Activated CD4-positive, alpha-beta T cell treated with anti-CD3 and anti-CD28 coated beads for 4 hours (primary cell): ENCODE results near the gene ST3GAL4.
"Not testable (repeated sequence)": the region's sequence is repeated elsewhere in the genome, so short reads cannot be mapped to it uniquely, and the experiment has no call there.

ENCODE experiments used
- DNase-seq, 2 donors: peaks; one replicate each; pipeline ENCODE4 v3.0.0-alpha.2; 2020

ST3GAL4 gene, protein sequence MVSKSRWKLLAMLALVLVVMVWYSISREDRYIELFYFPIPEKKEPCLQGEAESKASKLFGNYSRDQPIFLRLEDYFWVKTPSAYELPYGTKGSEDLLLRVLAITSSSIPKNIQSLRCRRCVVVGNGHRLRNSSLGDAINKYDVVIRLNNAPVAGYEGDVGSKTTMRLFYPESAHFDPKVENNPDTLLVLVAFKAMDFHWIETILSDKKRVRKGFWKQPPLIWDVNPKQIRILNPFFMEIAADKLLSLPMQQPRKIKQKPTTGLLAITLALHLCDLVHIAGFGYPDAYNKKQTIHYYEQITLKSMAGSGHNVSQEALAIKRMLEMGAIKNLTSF

DNA sequence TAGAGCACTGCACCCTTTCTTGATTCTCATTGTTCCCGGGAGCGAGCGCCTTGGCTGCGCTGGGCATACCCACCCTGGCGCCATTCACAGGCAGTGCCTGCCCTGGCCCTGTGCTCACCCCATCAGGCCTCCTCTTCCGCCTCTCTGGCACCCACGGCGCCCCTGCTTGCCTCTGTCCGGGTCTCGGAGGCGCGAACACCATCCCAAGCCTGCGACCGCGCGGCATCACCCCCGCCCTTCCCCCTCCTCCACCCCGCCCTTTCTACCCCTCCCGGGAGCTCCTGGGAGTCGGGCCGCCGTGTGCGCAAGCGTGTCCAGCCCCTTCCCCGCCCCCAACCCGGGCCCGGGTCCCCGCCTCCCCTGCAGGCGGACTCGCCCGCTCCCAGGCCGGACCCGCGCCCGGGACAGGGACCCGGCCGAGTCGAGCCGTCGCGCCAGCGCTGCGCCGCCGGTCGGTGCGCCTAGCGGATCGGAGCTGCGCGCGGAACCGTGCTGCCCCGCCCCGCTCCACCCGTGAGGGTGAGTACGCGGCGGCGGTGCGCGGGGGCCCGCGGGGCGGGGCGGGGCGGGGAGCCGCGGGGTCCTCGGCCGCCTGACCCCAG is at the start of gene ST3GAL4:
Gene ST3GAL4 (plus strand): TSS at position 363 of the 602 bp plus-strand sequence. CDS start 50,470 bp downstream, outside the sequence.
- peak; percentile 66 to 70 for DNase-seq

GRCh38 chr11:126305699-126306098 is 49.8 kb upstream of the ST3GAL4 start:
- no peak for DNase-seq

GRCh38 chr11:126307706-126308105 is 47.8 kb upstream of the ST3GAL4 start:
- no peak for DNase-seq

- DNase-seq = no peak
Observed at GRCh38 chr11:126308271-126308671, 47.2 kb upstream of the ST3GAL4 start.

- not testable (repeated sequence) for DNase-seq
Observed at GRCh38 chr11:126308771-126309170, 46.7 kb upstream of the ST3GAL4 start.

DNA sequence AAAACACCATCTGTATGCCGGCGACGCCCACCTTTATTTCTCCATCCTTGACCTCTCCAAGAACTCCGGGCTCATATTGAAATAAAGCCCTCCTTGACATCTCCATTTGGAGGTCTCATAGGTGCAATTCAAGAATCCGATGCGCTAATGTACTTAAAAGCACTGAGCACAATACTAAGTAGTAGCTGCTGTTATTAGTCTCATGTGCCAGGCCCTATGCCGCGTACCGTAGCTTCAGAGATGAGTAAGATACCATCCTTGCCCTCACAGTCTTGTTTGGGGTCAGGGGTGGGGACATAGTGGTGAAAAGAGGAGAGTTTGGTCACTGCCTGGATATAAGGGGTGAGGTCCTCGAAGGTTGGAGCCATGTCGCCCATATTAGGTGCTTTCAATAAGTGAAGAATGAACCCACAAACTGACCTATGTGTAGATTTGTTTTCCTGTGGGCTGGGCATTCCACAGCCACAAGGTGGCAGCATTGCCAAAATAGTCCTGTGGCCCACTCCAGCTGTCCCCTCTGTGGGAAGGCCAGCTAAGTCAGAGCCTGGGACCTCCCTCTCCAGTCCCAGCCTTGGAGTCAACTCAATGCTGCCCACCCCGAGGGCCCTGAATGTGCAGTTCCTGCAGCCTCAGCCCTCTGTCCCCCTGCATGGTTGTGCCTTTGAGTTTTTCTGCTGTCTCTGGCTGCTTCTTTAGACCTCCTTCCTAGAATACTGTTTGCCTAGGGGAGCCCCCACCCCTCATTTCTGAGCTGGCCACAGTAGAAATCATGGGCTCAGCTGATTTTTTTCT is 45.1 kb upstream of the ST3GAL4 start:
- peak; percentile 36 to 54 for DNase-seq

DNA sequence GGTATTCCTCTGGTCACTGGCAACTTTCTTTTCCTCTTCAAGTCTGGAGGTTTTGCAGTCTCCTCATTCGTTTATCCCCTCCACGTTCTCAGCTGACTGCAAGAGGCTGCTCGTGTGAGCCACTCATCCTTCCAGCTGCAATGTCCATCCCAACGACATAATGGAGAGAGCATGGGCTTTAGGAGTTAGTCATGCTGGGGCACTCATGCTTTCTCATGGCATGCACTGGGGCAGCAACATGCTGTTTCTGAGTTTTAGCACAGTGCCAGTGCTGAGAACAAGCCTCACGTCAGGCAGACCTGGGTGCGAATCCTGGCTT is 44.5 kb upstream of the ST3GAL4 start:
- no peak for DNase-seq

GRCh38 chr11:126311401-126312291 is 43.8 kb upstream of the ST3GAL4 start:
- no peak for DNase-seq

DNA sequence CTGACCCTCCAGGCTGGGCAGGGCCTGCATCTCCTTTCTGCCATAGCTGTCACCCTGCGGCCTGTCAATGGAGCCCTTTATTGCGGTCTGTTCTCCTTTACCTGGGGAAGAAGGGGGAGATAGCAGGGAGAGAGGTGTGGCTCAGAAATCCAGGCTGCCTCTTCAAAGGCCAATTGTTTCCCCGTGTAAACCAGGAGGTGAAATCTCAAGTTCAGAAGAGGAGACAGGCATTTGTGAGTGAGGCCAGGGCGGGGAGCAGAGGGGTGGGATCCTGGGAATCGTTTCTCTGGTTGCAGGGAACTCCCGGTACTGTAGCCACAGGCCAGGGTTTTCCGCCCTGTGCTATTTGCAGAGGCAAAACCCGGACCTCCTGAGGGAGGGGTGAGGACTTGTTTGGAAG is 42.5 kb upstream of the ST3GAL4 start:
- DNase-seq = no peak

DNA sequence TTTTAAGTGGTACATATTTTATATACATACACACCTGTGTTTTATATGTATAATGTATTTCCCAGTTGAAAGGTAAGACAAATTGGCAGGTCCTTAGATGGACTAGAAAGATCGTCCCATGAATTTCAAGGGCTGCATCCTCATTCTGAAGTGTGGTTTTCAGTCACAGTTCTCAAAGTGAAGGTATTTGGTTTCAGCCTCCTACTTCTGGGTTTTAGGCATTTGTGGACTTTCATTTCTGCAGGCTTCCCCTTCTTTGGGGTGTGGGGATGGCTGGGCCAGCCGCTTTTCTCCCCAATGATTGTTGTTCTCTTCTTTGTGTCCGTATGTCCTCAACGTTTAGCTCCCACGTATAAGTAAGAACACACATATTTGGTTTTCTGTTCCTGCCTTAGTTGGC is 41.7 kb upstream of the ST3GAL4 start:
- no peak for DNase-seq

DNA sequence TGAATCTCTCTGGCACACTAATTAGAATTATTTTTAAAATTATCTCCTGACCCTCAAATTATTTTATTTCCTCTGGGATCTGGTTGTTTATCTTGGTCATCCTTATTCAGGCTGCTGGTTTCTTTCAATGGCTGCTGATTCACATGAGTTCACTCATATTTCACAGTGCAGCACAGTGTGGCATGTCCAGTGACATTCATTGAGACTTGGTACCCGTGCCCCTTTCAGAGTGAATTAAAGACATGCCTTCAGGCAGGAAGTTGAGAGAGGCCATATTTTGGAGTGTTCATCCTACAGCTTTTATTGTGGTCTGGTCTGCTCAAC is 38.1 kb upstream of the ST3GAL4 start:
- no peak for DNase-seq

GRCh38 chr11:126317756-126318573 is 37.5 kb upstream of the ST3GAL4 start:
- no peak for DNase-seq

GRCh38 chr11:126318574-126319373 is 36.7 kb upstream of the ST3GAL4 start:
- DNase-seq = no peak

DNA sequence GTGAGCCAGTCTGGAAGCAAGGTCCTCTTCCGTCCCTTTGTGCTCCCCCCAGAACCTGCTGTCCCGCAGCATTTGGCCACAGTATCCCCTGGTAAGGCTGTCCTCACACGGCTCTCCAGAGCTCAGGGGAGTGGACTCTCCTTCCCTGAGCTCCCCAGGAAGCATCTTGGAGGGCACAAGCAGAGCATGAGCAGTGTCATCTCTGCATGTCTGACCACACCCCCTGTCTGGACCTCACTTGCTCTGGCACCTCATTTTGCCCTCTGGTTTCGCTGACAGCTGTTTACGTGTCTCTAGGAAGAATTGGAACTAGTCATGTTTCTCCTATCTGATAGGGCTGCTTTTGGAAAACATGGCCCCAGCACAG is 36.1 kb upstream of the ST3GAL4 start:
- DNase-seq = no peak

DNA sequence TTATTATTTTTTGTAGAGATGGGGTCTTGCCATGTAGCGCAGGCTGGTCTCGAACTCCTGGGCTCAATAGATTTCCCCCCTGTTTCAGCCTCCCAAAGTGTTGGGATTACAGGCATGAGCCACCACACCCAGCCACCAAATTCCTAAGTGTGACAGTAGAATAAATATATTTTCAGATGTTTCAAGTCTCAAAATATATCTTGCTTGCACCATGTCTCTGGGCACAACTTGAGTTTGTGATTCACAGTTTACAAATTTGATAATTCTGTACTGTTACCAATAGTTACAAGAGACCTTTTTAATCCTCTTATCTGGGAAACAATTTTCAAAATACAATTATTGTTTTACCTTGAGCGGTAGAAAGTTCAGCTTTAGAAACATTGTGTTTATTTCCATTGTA is 32.5 kb upstream of the ST3GAL4 start:
- no peak for DNase-seq

- no peak for DNase-seq
Observed at GRCh38 chr11:126327281-126328000, 28.0 kb upstream of the ST3GAL4 start.

DNA sequence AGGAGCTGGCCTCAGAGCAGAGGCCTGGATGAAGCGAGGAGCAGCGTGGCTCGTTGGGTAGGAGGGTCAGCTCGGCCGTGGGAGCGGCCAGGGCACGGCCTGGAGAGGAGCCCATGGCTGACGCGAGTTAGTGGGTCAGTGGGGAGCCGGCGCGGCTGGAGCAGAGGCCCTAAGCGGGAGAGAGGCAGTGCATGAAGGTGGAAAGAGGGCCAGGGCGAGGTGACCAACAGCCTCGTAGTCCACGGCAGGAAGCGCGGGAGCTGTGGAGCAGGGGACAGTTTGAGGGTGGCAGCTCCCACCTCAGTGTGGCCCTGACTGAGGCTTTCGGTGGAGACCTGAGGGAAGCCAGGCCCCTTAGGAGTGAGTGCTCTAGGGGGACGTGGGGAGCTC is 27.5 kb upstream of the ST3GAL4 start:
- no peak for DNase-seq

- no peak for DNase-seq
Observed at GRCh38 chr11:126328444-126328843, 27.0 kb upstream of the ST3GAL4 start.

GRCh38 chr11:126328938-126329643 is 26.4 kb upstream of the ST3GAL4 start:
- DNase-seq = no peak

DNA sequence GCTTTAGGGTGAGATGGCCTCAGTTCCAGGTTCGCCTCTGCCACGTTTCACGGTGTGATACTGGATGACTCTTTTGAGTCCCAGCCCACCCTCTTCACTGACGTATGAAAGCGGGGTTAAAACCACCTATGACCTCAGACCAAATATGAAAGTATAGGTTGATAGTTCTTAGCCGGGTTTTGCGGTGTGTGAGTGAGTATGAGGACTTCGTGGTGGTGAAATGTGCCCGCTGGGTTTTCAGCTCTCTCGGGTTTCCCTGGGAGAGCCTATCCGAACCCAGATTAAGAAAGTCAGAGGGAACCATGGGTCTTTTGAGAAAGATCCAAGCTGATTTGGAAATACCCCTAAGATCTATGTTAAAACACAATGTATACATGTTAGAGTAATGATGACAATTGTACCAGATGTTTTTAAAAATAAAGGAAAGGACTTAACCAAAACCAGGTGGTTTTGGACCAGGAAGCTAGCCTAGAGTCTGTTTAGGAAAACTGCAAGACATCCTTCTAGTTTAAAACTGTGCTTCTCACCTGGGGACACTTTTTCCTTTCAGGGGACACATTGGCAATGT is 25.8 kb upstream of the ST3GAL4 start:
- DNase-seq = no peak
